Left colon (tissue), 2 donors: ENCODE measurements around the gene PARD3. TPM values are rescaled to one million over a fixed set of nuclear protein-coding genes. Genes with fewer than 3 reads are reported as not detected.
"Not testable (repeated sequence)": the region's sequence is repeated elsewhere in the genome, so short reads cannot be mapped to it uniquely, and the experiment has no call there.

Experiments
- ATAC-seq: fragments of 200-7000 bp; cut with Tn5 transposase; one replicate; pipeline ENCODE4 v1.9.1; 2020; ENCODE audit warnings: mild to moderate bottlenecking, moderate library complexity
- DNase-seq, 2 donors: peaks; one replicate each; pipeline ENCODE4 v3.0.0-alpha.2; 2020
- intact Hi-C, 2 donors: fragments of 100-400 bp; cut with DNase I in 1 of 2; cut with micrococcal nuclease in 1 of 2; formaldehyde crosslinking; loops; one replicate each; pipeline versions ENCODE4 v1.11.2 to v1.14.0; 2022; cut with DNase I, micrococcal nuclease
- long read RNA-seq: library from polyadenylated mRNA; unstranded; transcript quantifications from one replicate; pipeline ENCODE4 v2.0.0, GENCODE V29; 2021
- total RNA-seq, 2 donors: library from RNA; stranded (reverse); fragmentation: NEBNext Ultra II Directional; extraction: Animal tissue kit (Norgen Biotek cat#: 25700); gene quantifications; one replicate each; pipeline ENCODE4 v1.2.1, GENCODE V29; 2021
- donor health status: DM: no; HTN: no; CAD: no.
- donor health status: DM: yes; HTN: yes; CAD: no.

PARD3 gene
- 10 to 100 TPM; 45.5 to 52.9 TPM for total RNA-seq
- long read RNA-seq, partial matches to known transcripts = 38 of 75 reads
- long read RNA-seq, other reads (novel, unspliced or antisense) = 35 of 75 reads

GRCh38 chr10:34815185-34816084 is at the start of gene PARD3:
TSS of gene PARD3 (minus strand) at chr10:34815296. CDS start at chr10:34814995, 301 bp downstream.
- peak; percentile 70 to 75 for DNase-seq

GRCh38 chr10:34864149-34865067 is 49.3 kb upstream of the PARD3 start:
- ATAC-seq (peak; percentile 57), DNase-seq (no peak)
- intact Hi-C loops = no loop called here

More at GRCh38 chr10:34815185-34816084, at the start of gene PARD3:
- intact Hi-C loops = loop anchor here in 1 of 2 donors (5.0 kb wide), 1 partner anchor 93 kb away; no protein-coding TSS in a partner anchor
- peak; percentile 77 for ATAC-seq

DNA sequence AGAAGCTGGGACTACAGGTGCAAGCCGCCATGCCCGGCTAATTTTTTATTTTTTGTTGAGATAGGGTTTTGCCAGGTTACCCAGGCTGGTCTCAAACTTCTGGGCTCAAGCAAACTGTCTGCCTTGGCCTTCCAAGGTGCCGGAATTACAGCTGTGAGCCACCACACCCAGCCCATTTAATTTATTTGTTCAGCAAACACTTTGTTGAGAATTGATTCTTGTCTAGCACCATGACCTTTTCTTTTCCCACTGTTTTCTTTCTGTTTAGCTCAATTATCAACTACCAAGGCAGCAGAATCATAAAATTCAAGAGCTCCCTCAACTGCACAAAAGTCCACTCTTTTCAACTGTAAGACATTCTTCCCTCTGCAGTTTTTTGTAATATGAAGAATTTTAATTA is 47.8 kb upstream of the PARD3 start:
- peak; percentile 78 for ATAC-seq
- intact Hi-C loops = no loop called here
- DNase-seq = peak; percentile 40 to 45

DNA sequence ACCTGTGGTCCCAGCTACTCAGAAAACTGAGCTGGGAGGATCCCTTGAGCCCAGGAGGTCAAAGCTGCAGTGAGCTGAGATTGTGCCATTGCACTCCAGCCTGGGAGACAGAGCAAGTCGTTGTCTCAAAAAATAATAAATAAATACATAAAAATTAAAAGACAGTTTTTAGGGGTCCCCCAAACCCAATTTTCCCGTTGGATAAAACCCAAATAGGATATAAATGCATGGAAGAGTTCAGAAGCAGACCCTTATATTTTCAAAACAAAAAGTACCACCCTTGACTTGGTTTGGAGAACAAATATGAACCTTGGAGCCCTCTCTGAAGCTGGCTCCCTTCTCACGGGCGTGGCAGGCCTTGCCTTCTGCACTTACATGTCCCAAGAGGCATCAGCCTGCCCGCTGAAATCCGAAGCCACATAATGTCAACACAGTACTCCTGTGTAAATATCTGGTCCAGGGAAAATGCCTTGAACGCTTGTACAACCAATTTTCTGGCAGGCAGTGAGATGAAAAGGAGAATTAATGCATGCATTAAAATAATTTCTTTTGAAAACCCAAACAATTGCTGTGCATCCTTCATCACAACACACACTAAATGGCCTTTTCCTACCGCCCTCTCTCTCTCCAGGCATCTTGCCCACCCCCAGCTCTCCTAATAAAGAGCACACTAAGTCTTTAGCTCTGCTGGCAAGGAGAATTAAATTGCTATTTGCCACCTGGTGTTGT is 46.4 kb upstream of the PARD3 start:
- peak; percentile 80 to 89 for DNase-seq
- peak; percentile 82 for ATAC-seq
- intact Hi-C loops = no loop called here

DNA sequence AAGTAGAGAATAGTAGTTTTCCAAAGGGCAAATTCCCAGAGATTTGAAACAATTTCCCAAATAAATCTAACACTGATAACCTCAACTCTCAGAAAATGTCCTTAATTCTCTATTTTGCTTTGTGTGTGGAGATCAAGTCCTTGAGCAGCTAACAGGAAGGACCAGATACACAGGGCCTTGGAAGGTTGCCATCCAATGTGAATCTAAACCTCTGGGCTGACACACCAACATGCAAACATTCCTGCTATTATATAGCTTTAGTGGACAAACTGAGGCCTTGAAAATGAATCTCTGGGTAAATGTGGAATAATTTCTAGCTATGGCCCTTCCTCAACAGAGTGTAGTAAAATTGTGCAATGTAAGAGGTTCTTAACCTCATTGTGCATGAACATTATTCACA is 44.1 kb upstream of the PARD3 start:
- intact Hi-C loops = no loop called here
- peak in 1 of 2 donors; percentile 32 for DNase-seq
- ATAC-seq = no peak

GRCh38 chr10:34858003-34858402 is 42.9 kb upstream of the PARD3 start:
- ATAC-seq (no peak), DNase-seq (no peak)
- intact Hi-C loops = no loop called here

DNA sequence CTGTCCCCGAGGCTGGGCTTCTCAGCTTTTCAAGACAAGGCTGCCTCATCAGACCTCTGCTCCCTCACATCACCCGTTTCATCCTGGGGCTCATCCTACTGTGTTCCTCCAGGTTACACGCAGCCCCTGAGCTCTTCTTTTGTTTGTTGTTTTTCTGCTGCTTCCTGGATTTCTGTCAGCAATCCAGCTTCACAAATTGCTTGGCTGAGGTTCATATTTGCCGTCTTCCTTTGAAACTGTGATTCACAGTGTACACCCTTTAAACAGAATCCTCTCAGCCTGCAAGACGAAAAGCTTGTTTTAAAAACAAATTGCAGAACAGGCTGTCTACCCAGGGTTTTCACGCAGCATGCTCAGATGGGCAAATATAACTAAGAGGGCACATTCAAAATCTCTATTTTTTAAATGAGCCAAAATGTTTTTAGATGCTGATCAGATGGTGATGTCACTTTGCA is 39.1 kb upstream of the PARD3 start:
- ATAC-seq = no peak
- DNase-seq = no peak
- intact Hi-C loops = no loop called here

DNA sequence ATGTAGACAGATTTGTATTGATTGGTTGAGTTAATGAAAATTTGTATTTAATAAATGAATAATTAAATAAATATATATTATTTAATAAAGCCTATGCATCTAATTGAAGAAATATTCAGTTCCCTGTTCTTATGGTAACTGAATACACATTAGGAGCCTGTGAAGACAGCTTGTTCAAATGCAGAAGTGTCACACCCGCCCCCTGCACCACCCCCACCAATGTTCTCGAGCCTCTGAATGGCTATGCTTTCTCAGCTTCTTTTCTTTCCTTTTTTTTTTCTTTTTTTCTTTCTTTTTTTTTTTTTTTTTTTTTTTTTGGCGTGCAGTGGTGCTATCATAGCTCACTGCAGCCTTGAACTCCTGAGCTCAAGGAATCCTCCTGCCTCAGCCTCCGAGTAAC is 38.3 kb upstream of the PARD3 start:
- intact Hi-C loops = no loop called here
- ATAC-seq = no peak

DNA sequence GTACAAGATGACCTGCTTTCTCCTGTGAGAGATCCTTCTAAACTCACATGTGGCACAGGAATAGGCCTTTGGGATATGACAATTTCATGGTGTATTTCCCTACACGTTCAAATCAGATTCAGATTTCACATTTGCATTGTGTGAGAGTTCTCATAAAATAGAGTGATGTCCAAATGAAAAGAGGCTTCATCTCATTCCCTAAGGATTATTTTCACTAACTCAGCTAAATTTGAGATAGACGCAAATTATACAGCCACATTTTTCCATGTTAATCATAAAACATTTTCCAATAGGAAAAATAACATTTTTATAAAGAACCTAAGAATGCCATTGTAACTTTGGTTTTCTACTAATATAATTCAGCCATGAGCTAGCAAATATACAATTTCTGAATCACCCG is 35.5 kb upstream of the PARD3 start:
- no peak for DNase-seq
- intact Hi-C loops = no loop called here
- ATAC-seq = no peak

More for the DNA sequence above, 38.3 kb upstream of the PARD3 start:
- no peak for DNase-seq

- no peak for ATAC-seq
- DNase-seq = no peak
- intact Hi-C loops = no loop called here
Measured at GRCh38 chr10:34850036-34850435, 34.9 kb upstream of the PARD3 start.

DNA sequence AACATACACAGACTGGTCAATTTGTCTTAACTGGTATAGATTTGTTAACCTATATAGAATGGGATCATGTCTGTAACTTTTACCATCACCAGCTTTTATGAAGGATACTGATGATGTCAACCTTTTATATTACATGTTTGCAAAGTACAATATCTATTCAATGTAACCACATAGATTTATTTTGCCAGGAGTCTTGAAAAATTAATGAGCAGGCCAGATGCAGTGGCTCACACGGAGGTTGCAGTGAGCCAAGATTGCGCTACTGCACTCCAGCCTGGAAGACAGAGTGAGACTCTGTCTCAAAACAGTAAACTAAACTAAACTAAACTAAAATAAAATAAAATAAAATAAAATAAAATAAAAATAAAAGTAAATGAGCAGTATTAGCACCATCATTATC is 30.0 kb upstream of the PARD3 start:
- DNase-seq = no peak
- intact Hi-C loops = no loop called here
- ATAC-seq = no peak

DNA sequence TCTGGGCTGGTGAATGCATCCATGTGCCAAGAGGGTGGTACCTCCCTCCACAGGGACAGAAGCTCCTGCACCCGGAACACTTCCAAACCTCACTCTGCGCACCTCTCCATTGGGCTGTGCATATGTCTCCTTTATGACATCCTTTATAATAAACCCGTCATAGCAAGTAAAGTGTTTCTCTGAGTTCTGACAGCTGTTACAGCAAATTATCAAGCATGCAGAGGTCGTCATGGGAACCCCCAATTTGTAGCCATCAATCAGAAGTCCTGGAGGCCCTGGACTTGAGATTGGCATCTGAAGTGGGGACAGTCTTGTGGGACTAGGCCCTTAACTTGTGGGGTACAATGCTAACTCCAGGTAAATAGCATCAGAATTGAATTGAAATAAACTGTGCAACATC is 29.4 kb upstream of the PARD3 start:
- no peak for ATAC-seq
- no peak for DNase-seq
- intact Hi-C loops = no loop called here

DNA sequence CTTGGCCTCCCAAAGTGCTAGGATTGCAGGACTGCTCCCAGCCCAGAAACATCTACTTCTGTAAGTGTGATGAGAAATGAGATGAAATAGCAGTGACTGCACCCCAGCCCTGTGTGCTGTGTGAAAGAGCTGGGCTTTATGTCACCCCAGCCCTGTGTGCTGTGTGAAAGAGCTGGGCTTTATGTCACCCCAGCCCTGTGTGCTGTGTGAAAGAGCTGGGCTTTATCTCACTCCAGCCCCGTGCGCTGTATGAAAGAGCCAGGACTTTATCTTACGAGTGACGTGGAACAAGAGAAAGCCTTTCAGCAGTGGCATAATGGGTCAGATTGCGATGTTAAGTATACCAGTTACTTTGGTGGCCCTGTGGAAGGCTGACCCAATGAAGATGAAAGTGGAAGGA is 28.4 kb upstream of the PARD3 start:
- ATAC-seq, intact Hi-C loops, DNase-seq: not testable (repeated sequence)

GRCh38 chr10:34838366-34838900 is 23.3 kb upstream of the PARD3 start:
- intact Hi-C loops = no loop called here
- ATAC-seq = no peak
- no peak for DNase-seq

- intact Hi-C loops = no loop called here
- ATAC-seq (no peak), DNase-seq (no peak)
Measured at GRCh38 chr10:34835908-34836508, 20.9 kb upstream of the PARD3 start.

DNA sequence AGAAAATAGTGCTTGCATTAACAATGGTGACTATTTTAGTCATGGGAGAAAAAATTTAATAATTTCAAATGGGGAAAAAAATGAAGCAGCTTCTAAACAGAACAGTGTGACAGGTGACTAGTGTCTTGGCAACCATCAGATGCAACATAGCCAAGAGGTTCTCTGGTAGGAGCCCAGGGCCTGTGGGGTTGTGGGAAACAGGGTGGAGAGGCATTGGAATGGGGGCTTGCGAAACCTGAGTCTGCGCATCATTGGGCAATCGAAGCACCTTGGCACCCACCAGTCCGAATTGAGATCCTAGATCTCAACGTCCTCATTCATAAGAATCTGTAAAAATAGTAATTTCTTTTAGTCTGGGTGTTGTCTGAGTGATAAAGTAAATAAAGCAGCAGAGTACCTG is 19.2 kb upstream of the PARD3 start:
- DNase-seq (no peak), ATAC-seq (no peak)
- intact Hi-C loops = no loop called here

GRCh38 chr10:34830217-34830822 is 15.2 kb upstream of the PARD3 start:
- intact Hi-C loops = no loop called here
- DNase-seq (no peak), ATAC-seq (no peak)
